Adrenal gland (tissue), 12 donors: ENCODE results near the gene TLE5. TPM values are rescaled to one million over a fixed set of nuclear protein-coding genes. Genes with fewer than 3 reads are reported as not detected.
A peak's percentile ranks its signal among the peaks of the same experiment; 100 is the strongest.

Experiments
- DNase-seq, 7 donors: peaks; one replicate each; pipeline ENCODE4 v3.0.0-alpha.2; 2019 to 2020
- H3K27ac ChIP-seq, 5 donors: fragments of 200-600 bp; sonication (generic) in 4 of 5; 1 replicate in 3 of 5; 2 replicates in 2 of 5; pipeline versions ENCODE4 v1.5.1 to v1.8.0; 2016 to 2020; ENCODE audit warnings: mild to moderate bottlenecking in 1 of 5
- H3K27me3 ChIP-seq: fragments of 200-600 bp; 2 replicates; pipeline ENCODE4 v1.8.0; 2021
- H3K36me3 ChIP-seq, 2 donors: fragments of 200-600 bp; replicated peaks in 1 of 2; 1 replicate in 1 of 2; 2 replicates in 1 of 2; pipeline versions ENCODE4 v1.5.1 to v1.8.0; 2018 to 2022
- H3K4me1 ChIP-seq, 2 donors: fragments of 200-600 bp; replicated peaks in 1 of 2; 1 replicate in 1 of 2; 2 replicates in 1 of 2; pipeline versions ENCODE4 v1.5.1 to v1.8.0; 2018 to 2021
- H3K4me3 ChIP-seq, 4 donors: fragments of 200-600 bp; sonication (generic) in 3 of 4; one replicate each; pipeline ENCODE4 v1.5.1; 2016 to 2018
- H3K9me3 ChIP-seq, 3 donors: fragments of 200-600 bp; sonication (generic) in 1 of 3; replicated peaks in 1 of 3; 1 replicate in 2 of 3; 2 replicates in 1 of 3; pipeline versions ENCODE4 v1.5.1 to v1.8.0; 2016 to 2021
- POLR2A ChIP-seq, 2 donors: fragments of 450-650 bp; IDR thresholded peaks; one replicate each; pipeline ENCODE4 v1.6.1; 2017; ENCODE audit warnings: antibody characterized with exemption in 2 of 2, mild to moderate bottlenecking in 2 of 2, moderate library complexity in 1 of 2
- WGBS, 4 donors: extraction: QIAGEN DNeasy Blood & Tissue Kit in 2 of 4; methylation state at CpG; one replicate each; pipeline versions ENCODE4 v1.1.5 to v1.1.7; 2013 to 2017; 5-methylcytosine and 5-hydroxymethylcytosine counted together
- intact Hi-C, 2 donors: fragments of 100-400 bp; cut with DNase I; formaldehyde crosslinking; loops; one replicate each; pipeline versions ENCODE4 v1.14.1 to v1.15.0; 2022 to 2023
- polyA plus RNA-seq, 3 donors: library from polyadenylated mRNA; stranded (reverse); fragments of 200-250 nt in 2 of 3; fragments of 350-450 nt in 1 of 3; fragmentation: Illumina TruSeq in 1 of 3; extraction: RNeasy Lipid Tissue Mini Kit (QIAGEN cat#74804) in 1 of 3; gene quantifications; one replicate each; pipeline ENCODE4 v1.2.3, GENCODE V29; 2013 to 2014
- total RNA-seq, 9 donors: library from RNA; depleted of rRNA in 4 of 9; stranded (reverse); fragments of >200 nt in 4 of 9; fragments of 120-200 nt in 1 of 9; fragmentation: NEBNext Ultra II Directional in 1 of 9; extraction: Animal tissue kit (Norgen Biotek cat#: 25700) in 1 of 9; gene quantifications; one replicate each; pipeline versions ENCODE4 v1.1.0 to v1.2.4, GENCODE V29; 2013 to 2023
- TF ChIP-seq, protein P1 (sequence below), 6 experiments: fragments of 450-650 bp in 4 of 6; fragments of 200-600 bp in 2 of 6; sonication (generic) in 1 of 6; IDR thresholded peaks; 1 replicate in 5 of 6; 2 replicates in 1 of 6; pipeline versions ENCODE4 v1.5.1 to v1.8.0; 2016 to 2021; ENCODE audit warnings: antibody characterized with exemption in 6 of 6, mild to moderate bottlenecking in 2 of 6, moderate library complexity in 1 of 6
- donor health status: healthy with polysubstance abuse.
- donor health status: Bipolar disorder and iron deficiency.
- donor health status: DM: yes; HTN: yes; CAD: no.
- donor health status: DM: no; HTN: no; CAD: no.
- donor health status: DM: no; HTN: no; CAD: no.
- donor health status: DM: yes; HTN: yes; CAD: no.

Gene TLE5
- total and polyA plus RNA-seq, 12 donors: 167 to 2,300 (median 670) TPM

DNA sequence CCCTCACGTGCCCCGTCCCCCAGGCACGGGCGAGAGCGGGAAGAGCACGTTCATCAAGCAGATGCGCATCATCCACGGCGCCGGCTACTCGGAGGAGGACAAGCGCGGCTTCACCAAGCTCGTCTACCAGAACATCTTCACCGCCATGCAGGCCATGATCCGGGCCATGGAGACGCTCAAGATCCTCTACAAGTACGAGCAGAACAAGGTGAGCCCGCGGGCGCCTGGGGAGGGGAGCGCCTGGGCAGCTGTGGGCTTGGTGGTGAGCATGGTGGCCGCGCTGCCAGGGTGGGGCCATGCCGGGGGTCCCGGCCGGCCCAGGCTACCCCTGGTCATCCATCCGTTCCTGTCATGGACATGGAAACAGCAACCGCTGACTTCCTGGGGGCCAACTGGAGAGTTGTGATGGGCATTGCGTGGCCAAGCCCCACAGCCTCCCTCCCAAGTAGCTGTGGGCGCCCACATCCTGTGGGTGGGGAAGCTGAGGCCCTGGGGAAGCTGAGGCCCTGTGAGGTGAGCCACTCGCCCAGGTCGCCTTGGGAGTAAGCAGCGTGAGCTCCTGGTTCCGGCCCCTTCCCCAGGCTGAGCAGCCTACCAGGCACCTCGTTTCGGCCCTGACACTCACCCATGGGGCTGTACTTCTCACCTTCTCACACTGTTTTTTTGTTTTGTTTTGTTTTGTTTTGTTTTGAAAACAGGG, 48.0 kb upstream of the TLE5 start:
- Histone ChIP-seq H3K4me1 (peaks cover 4 to 19% of the 10 kb centered on the region in 2 donors), H3K9me3 (no peaks in the 10 kb centered on the region), H3K27ac (no peak overlapping the region), H3K36me3 (peaks cover 0 to 19% of the 10 kb centered on the region in 2 donors), H3K27me3 (no peaks in the 10 kb centered on the region), H3K4me3 (no peak overlapping the region)
- DNase-seq: peak in 1 of 7 donors; percentile 18
- no peak for TF ChIP-seq POLR2A (IDR thresholded peaks at IDR 0.05)
- TF ChIP-seq, protein P1, sequence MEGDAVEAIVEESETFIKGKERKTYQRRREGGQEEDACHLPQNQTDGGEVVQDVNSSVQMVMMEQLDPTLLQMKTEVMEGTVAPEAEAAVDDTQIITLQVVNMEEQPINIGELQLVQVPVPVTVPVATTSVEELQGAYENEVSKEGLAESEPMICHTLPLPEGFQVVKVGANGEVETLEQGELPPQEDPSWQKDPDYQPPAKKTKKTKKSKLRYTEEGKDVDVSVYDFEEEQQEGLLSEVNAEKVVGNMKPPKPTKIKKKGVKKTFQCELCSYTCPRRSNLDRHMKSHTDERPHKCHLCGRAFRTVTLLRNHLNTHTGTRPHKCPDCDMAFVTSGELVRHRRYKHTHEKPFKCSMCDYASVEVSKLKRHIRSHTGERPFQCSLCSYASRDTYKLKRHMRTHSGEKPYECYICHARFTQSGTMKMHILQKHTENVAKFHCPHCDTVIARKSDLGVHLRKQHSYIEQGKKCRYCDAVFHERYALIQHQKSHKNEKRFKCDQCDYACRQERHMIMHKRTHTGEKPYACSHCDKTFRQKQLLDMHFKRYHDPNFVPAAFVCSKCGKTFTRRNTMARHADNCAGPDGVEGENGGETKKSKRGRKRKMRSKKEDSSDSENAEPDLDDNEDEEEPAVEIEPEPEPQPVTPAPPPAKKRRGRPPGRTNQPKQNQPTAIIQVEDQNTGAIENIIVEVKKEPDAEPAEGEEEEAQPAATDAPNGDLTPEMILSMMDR (IDR thresholded peaks at IDR 0.05): no peak
- WGBS, 4 donors: 88 to 94% (median 93%) methylated on average over 15 to 37 of the region's 37 CpGs
- intact Hi-C loops: no loop called here

DNA sequence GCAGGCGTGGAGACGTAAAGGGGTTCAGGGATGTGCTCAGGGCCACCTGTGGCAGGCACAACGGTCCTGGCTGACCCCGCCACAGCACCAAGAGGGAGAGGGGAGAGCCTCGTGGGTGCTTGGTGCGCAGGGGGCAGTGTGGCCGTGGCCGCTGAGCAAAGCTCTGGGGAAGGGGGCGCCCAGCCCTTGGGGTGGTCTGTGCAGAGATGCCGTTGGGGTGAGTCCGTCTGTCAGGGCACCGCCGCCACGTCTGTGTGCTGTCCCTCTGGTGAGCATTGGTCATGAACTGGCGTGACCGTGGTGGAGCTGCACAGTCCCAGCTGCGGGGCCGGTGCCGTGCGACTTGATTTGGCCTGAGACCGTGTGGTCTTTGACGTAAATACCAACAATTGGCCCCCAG, 47.2 kb upstream of the TLE5 start:
- H3K36me3 ChIP-seq: peaks cover 0 to 13% of the 10 kb centered on the region in 2 donors
- no peak for TF ChIP-seq POLR2A (IDR thresholded peaks at IDR 0.05)
- TF ChIP-seq, protein P1 (IDR thresholded peaks at IDR 0.05): no peak
- intact Hi-C loops: loop anchor here (10.0 kb wide), 2 partner anchors 145 to 155 kb away; no protein-coding TSS in a partner anchor
- no peak overlapping the region for H3K27ac ChIP-seq
- no peak for DNase-seq
- H3K4me1 ChIP-seq: peaks cover 4 to 19% of the 10 kb centered on the region in 2 donors
- no peak overlapping the region for H3K4me3 ChIP-seq
- no peaks in the 10 kb centered on the region for H3K27me3 ChIP-seq
- 83 to 94% (median 87%) methylated on average over 6 to 22 of the region's 22 CpGs for WGBS, 4 donors
- H3K9me3 ChIP-seq: no peaks in the 10 kb centered on the region

DNA sequence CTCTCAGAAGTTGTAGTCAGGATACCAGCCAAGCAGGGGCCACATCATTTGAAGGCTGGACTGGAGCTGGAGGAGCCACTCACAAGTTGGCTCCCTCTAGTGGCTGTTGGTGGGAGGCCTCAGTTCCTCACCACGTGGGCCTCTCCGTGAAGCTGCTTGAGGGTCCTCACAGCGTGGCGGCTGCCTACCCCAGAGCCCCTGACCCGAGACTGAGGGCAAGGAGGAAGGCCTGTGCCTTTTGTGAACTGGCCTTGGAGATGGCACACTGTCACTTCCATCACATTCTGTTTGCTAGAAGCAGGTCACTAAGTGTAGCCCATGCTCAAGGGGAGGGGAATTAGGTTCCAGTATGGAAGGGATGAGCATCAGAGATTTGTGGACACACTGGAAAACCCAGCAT, 46.5 kb upstream of the TLE5 start:
- DNase-seq: peak; percentile 56 to 81 (median 72)
- Histone ChIP-seq H3K36me3 (peaks cover 0 to 9% of the 10 kb centered on the region in 2 donors), H3K27ac (no peak overlapping the region), H3K9me3 (no peaks in the 10 kb centered on the region), H3K4me1 (peaks cover 6 to 23% of the 10 kb centered on the region in 2 donors), H3K4me3 (no peak overlapping the region), H3K27me3 (no peaks in the 10 kb centered on the region)
- WGBS, 4 donors: 20 to 67% (median 46%) methylated on average over 1 to 5 of the region's 5 CpGs
- intact Hi-C loops: loop anchor here (10.0 kb wide), 2 partner anchors 144 to 154 kb away; no protein-coding TSS in a partner anchor
- TF ChIP-seq POLR2A (IDR thresholded peaks at IDR 0.05): no peak
- TF ChIP-seq, protein P1 (IDR thresholded peaks at IDR 0.05): peak; percentile 68 to 82 (median 76)

DNA sequence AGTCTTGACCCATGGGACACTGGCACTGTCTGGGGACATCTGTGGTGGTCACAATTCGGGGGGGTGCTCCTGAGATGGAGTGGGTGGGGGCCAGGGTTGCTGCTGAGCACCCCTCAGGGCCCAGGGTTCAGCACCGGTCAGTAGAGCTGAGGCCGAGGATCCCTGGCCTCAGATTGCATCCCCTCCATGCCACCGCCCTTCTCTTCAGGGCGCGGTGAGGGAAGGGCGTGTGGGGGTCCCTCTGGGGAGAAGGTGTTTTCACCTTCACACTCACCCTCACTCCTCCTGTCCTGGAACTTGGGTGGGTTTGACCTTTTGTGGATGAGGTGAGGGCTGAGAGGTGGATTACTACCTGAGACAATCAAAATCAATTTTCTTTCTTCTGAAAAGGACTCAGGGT, 45.4 kb upstream of the TLE5 start:
- Histone ChIP-seq H3K36me3 (peaks cover 0 to 4% of the 10 kb centered on the region in 2 donors), H3K4me3 (no peak overlapping the region), H3K9me3 (no peaks in the 10 kb centered on the region), H3K27me3 (no peaks in the 10 kb centered on the region), H3K27ac (no peak overlapping the region), H3K4me1 (peaks cover 14 to 35% of the 10 kb centered on the region in 2 donors)
- TF ChIP-seq POLR2A (IDR thresholded peaks at IDR 0.05): no peak
- TF ChIP-seq, protein P1 (IDR thresholded peaks at IDR 0.05): no peak
- 86 to 95% (median 92%) methylated on average over 6 to 7 of the region's 7 CpGs for WGBS, 4 donors
- no peak for DNase-seq
- intact Hi-C loops: loop anchor here (10.0 kb wide), 2 partner anchors 143 to 153 kb away; no protein-coding TSS in a partner anchor
